VCaP (cell line): Measurements from ENCODE around the gene OAS3.

Experiments
- H3K27ac ChIP-seq: fragments of 450-650 bp; 2 replicates; pipeline ENCODE4 v1.5.1; 2017
- TF ChIP-seq, protein P1 (sequence below): fragments of 450-650 bp; conservative IDR thresholded peaks from 2 replicates; pipeline ENCODE4 v1.5.1; 2017; ENCODE audit warnings: mild to moderate bottlenecking, moderate library complexity

OAS3 gene

DNA sequence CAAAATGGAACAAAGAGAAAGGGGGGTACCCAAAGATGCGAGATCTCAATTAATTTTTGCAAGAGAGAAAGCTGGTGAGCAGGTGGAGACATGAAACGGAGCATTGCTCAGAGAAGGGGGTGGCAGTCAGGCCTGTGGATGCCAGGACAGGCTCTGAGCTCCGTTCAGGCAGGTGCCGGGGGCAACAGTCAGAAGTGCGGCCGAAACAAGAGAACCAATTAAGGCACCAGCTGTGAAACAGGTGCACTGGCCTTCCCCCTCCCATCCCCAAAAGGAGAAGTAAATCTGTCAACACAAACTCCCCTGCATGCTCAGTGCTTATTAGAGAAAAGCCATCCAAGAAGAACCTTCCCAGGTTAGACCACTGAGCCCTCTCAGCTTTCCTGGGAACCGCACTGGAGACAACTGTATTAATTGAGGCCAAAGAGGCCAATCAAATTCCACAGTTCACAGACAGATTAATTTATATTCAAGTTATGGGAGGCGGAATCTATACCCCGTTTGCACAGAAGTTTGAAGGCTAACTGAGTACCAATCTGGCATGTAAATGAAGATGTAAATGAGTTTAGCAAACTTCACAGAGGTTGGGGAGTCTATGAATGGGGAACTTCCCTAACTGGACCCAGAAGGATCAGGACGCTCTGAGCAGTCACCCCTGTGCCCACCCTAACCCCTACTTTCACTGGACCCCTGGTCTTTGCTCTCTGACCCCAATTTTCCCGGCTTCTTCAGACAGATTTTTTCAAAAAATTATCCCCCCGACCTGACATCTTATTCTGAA, 60.9 kb downstream of the OAS3 start:
- H3K27ac ChIP-seq, result no peak overlapping the region
- TF ChIP-seq, protein P1, sequence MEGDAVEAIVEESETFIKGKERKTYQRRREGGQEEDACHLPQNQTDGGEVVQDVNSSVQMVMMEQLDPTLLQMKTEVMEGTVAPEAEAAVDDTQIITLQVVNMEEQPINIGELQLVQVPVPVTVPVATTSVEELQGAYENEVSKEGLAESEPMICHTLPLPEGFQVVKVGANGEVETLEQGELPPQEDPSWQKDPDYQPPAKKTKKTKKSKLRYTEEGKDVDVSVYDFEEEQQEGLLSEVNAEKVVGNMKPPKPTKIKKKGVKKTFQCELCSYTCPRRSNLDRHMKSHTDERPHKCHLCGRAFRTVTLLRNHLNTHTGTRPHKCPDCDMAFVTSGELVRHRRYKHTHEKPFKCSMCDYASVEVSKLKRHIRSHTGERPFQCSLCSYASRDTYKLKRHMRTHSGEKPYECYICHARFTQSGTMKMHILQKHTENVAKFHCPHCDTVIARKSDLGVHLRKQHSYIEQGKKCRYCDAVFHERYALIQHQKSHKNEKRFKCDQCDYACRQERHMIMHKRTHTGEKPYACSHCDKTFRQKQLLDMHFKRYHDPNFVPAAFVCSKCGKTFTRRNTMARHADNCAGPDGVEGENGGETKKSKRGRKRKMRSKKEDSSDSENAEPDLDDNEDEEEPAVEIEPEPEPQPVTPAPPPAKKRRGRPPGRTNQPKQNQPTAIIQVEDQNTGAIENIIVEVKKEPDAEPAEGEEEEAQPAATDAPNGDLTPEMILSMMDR, result no peak

DNA sequence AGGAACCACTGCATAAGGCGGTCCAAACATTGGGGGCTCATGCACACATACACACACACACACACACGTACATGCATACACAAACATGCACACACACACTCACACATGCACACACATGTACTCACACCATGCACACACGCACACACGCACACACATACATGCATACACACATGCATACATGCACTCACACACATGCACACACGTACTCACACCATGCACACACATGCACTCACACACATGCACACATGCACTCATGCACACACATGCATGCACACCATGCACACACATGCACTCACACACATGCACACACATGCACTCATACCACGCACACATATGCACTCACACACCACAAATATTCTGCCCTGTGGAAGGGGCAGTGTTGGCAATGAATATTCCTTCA, 62.2 kb downstream of the OAS3 start:
- TF ChIP-seq, protein P1, result no peak
- no peak overlapping the region for H3K27ac ChIP-seq

DNA sequence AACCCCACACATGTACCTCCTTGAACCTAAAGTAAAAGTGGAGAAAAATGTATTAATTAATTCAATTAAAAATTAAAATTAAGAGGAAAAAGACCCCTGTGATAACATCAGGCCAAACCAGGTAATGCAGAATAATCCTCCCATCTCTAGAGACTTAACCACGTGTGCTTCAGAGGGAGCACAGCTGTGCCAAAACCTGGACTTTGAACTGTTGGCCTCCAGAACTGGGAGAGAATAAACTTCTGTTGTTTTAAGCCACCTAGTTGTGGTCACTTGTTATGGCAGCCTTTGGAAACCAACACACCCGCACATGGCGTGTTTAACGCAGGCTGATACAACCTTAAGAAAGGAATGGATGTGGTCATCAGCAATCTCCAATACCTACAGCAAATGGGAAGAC, 63.9 kb downstream of the OAS3 start:
- TF ChIP-seq, protein P1, result 0 out of 2 replicates have a peak, but pooled peaks have one; percentile 10
- no peak overlapping the region for H3K27ac ChIP-seq

DNA sequence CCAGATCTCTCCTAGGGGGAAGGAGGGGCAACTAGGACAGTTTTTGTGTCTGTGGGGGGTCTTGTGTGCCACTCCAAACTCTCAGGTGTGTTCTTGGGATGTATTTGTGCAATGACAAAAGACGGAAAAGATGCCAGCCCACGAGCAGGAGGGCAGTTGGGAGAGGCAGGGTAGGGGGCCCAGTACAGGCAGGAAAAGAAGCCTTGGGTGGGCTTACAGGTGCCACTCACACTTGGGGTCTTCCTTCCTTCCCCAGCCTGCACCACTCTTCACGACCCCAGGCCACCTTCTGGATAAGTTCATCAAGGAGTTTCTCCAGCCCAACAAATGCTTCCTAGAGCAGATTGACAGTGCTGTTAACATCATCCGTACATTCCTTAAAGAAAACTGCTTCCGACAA, 64.4 kb downstream of the OAS3 start:
- TF ChIP-seq, protein P1, result no peak
- no peak overlapping the region for H3K27ac ChIP-seq

DNA sequence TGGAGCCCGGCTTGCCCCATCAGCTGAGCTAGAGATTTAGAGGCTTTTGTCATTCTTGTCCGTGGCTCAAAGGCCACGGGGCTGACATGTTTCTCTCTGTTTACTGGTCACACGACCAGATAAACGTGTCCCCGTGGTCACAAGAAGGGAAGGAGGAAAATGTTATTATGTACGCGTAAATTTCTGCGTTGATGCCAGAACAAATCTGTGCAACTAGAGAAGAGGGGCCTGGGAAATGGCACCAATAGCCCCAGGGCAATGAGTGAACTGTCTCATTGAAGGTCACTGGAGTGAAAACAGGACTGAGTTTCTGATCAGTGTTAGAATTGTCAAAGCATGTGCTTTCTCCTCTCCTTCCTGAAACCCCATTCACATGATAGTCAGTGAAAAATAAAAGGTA, 65.4 kb downstream of the OAS3 start:
- H3K27ac ChIP-seq, result no peak overlapping the region
- TF ChIP-seq, protein P1, result no peak

DNA sequence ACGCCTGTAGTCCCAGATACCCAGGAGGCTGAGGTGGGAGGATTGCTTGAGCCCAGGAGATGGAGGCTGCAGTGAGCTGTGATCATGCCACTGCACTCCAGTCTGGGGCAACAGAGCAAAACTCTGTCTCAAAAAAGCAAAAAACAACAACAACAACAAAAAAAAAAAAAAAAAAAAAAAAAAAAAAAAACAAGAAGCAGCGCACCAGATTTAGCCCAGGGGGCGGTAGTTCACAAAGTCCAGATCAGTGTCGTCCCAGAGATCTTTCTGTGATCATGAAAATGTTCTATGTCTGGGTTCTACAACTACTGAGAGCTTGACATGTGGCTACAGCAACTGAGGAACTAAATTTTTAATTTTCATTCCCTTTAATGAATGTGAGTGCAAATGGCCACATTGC, 67.5 kb downstream of the OAS3 start:
- TF ChIP-seq, protein P1, result peak; percentile 40; the same call in 1 of the 2 replicates
- no peak overlapping the region for H3K27ac ChIP-seq

DNA sequence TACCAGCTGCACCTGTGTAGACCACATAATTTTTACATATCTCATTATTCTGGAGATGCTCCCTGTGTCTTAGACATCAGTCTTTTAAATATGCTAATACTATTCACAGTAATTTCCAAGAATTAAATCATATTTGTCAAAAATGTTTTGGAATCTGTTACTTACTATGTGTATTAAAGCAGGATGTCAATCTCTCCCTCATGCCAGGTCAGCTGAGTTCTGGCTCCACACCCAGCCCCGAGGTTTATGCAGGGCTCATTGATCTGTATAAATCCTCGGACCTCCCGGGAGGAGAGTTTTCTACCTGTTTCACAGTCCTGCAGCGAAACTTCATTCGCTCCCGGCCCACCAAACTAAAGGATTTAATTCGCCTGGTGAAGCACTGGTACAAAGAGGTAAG, 67.9 kb downstream of the OAS3 start:
- no peak overlapping the region for H3K27ac ChIP-seq
- TF ChIP-seq, protein P1, result no peak
